Heart left ventricle (tissue), 16 donors: ENCODE data around the gene KLHL29. TPM values are rescaled to one million over a fixed set of nuclear protein-coding genes. Genes with fewer than 3 reads are reported as not detected.

Experiments used
- ATAC-seq, 4 donors: fragments of 200-7000 bp; cut with Tn5 transposase; one replicate each; pipeline ENCODE4 v1.9.1; 2020 to 2022; ENCODE audit warnings: moderate library complexity in 4 of 4, mild to moderate bottlenecking in 3 of 4, moderate number of reproducible peaks in 1 of 4
- DNase-seq, 5 donors: peaks; one replicate each; pipeline ENCODE4 v3.0.0-alpha.2; 2020
- H3K27ac ChIP-seq, 12 donors: fragments of 200-600 bp; sonication (generic) in 4 of 12; one replicate each; pipeline versions ENCODE4 v1.5.0 to v1.8.0; 2016 to 2022; ENCODE audit warnings: mild to moderate bottlenecking in 2 of 12
- H3K27me3 ChIP-seq, 9 donors: fragments of 200-600 bp; sonication (generic) in 2 of 9; one replicate each; pipeline versions ENCODE4 v1.5.1 to v1.8.0; 2016 to 2022; ENCODE audit warnings: mild to moderate bottlenecking in 3 of 9
- H3K36me3 ChIP-seq, 9 donors: fragments of 200-600 bp; sonication (generic) in 2 of 9; one replicate each; pipeline versions ENCODE4 v1.5.0 to v1.8.0; 2018 to 2022; ENCODE audit warnings: mild to moderate bottlenecking in 2 of 9
- H3K4me1 ChIP-seq, 12 donors: fragments of 200-600 bp; sonication (generic) in 4 of 12; one replicate each; pipeline versions ENCODE4 v1.5.0 to v1.8.0; 2016 to 2022; ENCODE audit warnings: mild to moderate bottlenecking in 3 of 12
- H3K4me3 ChIP-seq, 12 donors: fragments of 200-600 bp; sonication (generic) in 4 of 12; one replicate each; pipeline versions ENCODE4 v1.5.0 to v1.8.0; 2017 to 2022; ENCODE audit warnings: mild to moderate bottlenecking in 9 of 12, moderate library complexity in 4 of 12
- H3K9me3 ChIP-seq, 12 donors: fragments of 200-600 bp; sonication (generic) in 4 of 12; one replicate each; pipeline versions ENCODE4 v1.5.0 to v1.8.0; 2016 to 2022; ENCODE audit warnings: mild to moderate bottlenecking in 1 of 12
- POLR2A ChIP-seq, 2 donors: fragments of 450-650 bp; IDR thresholded peaks; one replicate each; pipeline ENCODE4 v1.6.1; 2017; ENCODE audit warnings: antibody characterized with exemption in 2 of 2, mild to moderate bottlenecking in 2 of 2, moderate library complexity in 2 of 2
- WGBS, 4 donors: extraction: QIAGEN DNeasy Blood & Tissue Kit in 2 of 4; methylation state at CpG; one replicate each; pipeline versions ENCODE4 v1.1.5 to v1.1.7; 2013 to 2018; 5-methylcytosine and 5-hydroxymethylcytosine counted together
- intact Hi-C, 10 donors: fragments of 100-400 bp; cut with DNase I; formaldehyde crosslinking; loops; one replicate each; pipeline versions ENCODE4 v1.11.1 to v1.14.2; 2022
- polyA plus RNA-seq, 2 donors: library from polyadenylated mRNA; stranded (reverse); fragments of 200-250 nt; gene quantifications; one replicate each; pipeline ENCODE4 v1.2.3, GENCODE V29; 2013
- total RNA-seq, 9 donors: library from RNA; depleted of rRNA in 2 of 9; stranded (reverse); fragments of >200 nt in 2 of 9; fragmentation: NEBNext Ultra II Directional in 3 of 9; extraction: Animal tissue kit (Norgen Biotek cat#: 25700) in 3 of 9; gene quantifications; one replicate each; pipeline versions ENCODE4 v1.1.0 to v1.2.4, GENCODE V29; 2016 to 2023
- TF ChIP-seq, protein P1 (sequence below), 12 donors: fragments of 200-600 bp; sonication (generic) in 4 of 12; IDR thresholded peaks; one replicate each; pipeline versions ENCODE4 v1.5.0 to v1.8.0; 2018 to 2022; ENCODE audit warnings: antibody characterized with exemption in 12 of 12, mild to moderate bottlenecking in 5 of 12
- donor health status: ischemic (EF 13 %, LVEDD 7.1; RV severe dilation, severe dysfunction).
- donor health status: healthy with polysubstance abuse.
- donor health status: DM: no; HTN: yes; CAD: no.
- donor health status: DM: no; HTN: no; CAD: no.
- donor health status: ischemic (EF 25% LVEDD 6.9; RV normal size, moderate dysfunction).
- donor health status: ischemic (EF 25% LVEDD 5.7; RV mildly dilated, moderate dysfunction).
- donor health status: healthy.
- donor health status: DM: yes; HTN: yes; CAD: no.
- donor health status: ischemic (EF 35%, LVEDD 5.7; RV mildly dilated, moderate dysfunction).
- donor health status: nonischemic (EF 11% LVEDD 7.7; RV severe dilation, severe dysfunction).
- donor health status: DM: yes; HTN: yes; CAD: no.
- donor health status: PGD.
- donor health status: ischemic (EF 29% LVEDD 5.4; RV normal size, mild dysfunction).
- donor health status: nonischemic (EF 23%, LVEDD 6.1; RV moderate dilation, normal function).

KLHL29 gene
- total and polyA plus RNA-seq, 11 donors, result 0.74 to 2.7 (median 1.1) TPM

DNA sequence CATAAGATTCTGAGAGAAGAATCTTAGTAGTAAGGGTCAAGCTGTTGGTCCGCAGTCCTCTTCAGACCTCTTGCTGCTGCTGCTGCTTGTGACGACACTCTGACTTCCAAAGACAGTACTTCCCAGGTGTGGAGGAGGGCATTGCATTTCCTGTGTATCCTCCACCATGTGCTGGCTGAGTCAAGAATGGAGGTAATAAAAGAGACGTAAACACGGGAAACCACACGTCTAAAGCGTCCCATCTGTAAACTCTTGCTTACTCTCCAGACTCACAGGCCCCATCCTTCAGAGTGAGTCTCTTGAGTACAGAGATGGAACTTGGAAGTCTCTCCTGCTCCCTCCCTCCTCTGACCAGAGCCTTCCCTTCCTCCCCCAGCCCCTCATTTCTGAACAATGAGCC, 25.6 kb downstream of the KLHL29 start:
- no peak for TF ChIP-seq POLR2A (IDR thresholded peaks at IDR 0.05)
- no peak for DNase-seq
- no peak overlapping the region for H3K27ac ChIP-seq

DNA sequence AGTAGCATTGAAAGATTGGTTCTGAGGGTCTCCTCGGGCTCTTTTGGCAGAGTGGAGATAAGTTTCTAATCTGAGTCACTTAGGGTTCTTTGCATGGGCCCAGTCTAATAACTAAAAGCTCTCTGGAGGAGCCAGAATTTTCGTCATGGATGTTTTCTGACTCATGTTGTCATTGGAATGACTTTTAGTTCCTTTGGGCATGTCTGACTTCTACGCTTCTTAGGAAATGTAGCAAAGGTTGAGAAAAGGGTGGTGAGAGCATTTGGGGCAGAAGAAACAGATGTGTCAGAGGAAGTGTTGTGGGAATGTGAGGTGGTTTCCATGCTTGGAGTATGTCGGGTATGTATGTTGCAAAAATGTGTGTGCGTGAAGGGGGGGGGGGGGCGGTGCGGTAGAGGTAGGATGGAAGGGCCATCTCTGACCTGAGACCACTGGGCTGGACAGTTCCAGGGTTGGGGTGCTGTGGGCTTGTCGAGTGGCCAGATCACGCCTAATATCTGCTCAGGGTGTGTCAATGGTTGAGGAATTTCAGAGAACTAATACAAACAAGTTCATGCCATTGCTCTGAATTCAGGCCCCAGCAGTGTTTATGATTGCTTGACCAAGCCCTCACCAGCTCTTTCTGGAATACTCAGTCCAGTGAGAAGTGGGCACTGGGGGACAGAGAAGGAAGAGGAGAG, 26.9 kb downstream of the KLHL29 start:
- Histone ChIP-seq H3K27me3 (no peaks in the 10 kb centered on the region), H3K4me1 (peaks cover 0 to 6% (median 0%) of the 10 kb centered on the region in 12 donors), H3K9me3 (no peaks in the 10 kb centered on the region), H3K36me3 (no peaks in the 10 kb centered on the region), H3K4me3 (no peak overlapping the region), H3K27ac (no peak overlapping the region)
- ATAC-seq (peak; percentile 30 to 77 (median 52)), DNase-seq (no peak)
- intact Hi-C loops, result loop anchor here in 1 of 10 donors (10.0 kb wide), 1 partner anchor 143 kb away; no protein-coding TSS in a partner anchor
- WGBS, 4 donors, result 84 to 93% (median 87%) methylated on average over 9 of the region's 9 CpGs
- TF ChIP-seq, protein P1, sequence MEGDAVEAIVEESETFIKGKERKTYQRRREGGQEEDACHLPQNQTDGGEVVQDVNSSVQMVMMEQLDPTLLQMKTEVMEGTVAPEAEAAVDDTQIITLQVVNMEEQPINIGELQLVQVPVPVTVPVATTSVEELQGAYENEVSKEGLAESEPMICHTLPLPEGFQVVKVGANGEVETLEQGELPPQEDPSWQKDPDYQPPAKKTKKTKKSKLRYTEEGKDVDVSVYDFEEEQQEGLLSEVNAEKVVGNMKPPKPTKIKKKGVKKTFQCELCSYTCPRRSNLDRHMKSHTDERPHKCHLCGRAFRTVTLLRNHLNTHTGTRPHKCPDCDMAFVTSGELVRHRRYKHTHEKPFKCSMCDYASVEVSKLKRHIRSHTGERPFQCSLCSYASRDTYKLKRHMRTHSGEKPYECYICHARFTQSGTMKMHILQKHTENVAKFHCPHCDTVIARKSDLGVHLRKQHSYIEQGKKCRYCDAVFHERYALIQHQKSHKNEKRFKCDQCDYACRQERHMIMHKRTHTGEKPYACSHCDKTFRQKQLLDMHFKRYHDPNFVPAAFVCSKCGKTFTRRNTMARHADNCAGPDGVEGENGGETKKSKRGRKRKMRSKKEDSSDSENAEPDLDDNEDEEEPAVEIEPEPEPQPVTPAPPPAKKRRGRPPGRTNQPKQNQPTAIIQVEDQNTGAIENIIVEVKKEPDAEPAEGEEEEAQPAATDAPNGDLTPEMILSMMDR (IDR thresholded peaks at IDR 0.05), result no peak
- TF ChIP-seq POLR2A (IDR thresholded peaks at IDR 0.05), result no peak

More for the DNA sequence above, 25.6 kb downstream of the KLHL29 start:
- Histone ChIP-seq H3K4me1 (peaks cover 0 to 6% (median 0%) of the 10 kb centered on the region in 12 donors), H3K9me3 (no peaks in the 10 kb centered on the region), H3K4me3 (no peak overlapping the region), H3K27me3 (no peaks in the 10 kb centered on the region), H3K36me3 (no peaks in the 10 kb centered on the region)
- WGBS, 4 donors, result 82 to 93% (median 85%) methylated on average over 6 of the region's 6 CpGs
- no peak for ATAC-seq
- intact Hi-C loops, result loop anchor here in 1 of 10 donors (10.0 kb wide), 1 partner anchor 144 kb away; no protein-coding TSS in a partner anchor

DNA sequence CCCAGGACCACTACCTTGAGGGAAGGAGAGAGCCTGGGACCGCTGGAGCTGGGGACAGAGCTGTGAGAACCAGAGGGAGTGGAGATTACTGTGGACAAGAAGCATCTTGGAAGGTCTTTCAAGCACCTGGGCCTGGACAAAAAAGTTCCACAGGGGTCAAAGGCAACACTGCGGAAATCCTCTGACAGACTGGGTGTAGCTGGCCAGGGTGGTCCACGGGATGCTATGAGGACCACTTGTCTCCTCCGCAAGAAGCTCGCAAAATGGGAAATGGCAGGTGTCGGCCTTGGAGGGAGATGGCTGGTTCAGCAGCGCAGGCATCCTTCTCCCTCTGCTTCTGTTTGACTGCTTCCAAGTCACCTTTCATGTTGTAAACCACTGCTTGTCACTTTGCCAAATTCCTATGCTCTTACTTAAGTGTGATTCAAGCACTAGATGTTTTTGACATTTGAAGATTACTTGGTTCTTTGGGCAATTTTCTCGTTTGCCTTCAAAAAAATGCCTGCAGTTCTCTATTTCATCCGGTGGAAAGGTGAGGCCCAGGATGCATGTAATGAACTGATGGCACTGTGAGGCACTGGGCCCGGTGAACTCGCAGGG, 27.7 kb downstream of the KLHL29 start:
- intact Hi-C loops, result loop anchor here in 1 of 10 donors (10.0 kb wide), 1 partner anchor 142 kb away; no protein-coding TSS in a partner anchor
- no peak for ATAC-seq
- H3K27ac ChIP-seq, result no peak overlapping the region

GRCh38 chr2:23413641-23414040, 28.7 kb downstream of the KLHL29 start:
- ATAC-seq (no peak), DNase-seq (no peak)
- no peak overlapping the region for H3K4me3 ChIP-seq
- H3K9me3 ChIP-seq, result no peaks in the 10 kb centered on the region
- 90 to 92% (median 91%) methylated on average over 8 of the region's 8 CpGs for WGBS, 4 donors
- no peaks in the 10 kb centered on the region for H3K36me3 ChIP-seq
- H3K4me1 ChIP-seq, result peaks cover 0 to 6% (median 0%) of the 10 kb centered on the region in 12 donors
- intact Hi-C loops, result loop anchor here in 1 of 10 donors (10.0 kb wide), 1 partner anchor 141 kb away; no protein-coding TSS in a partner anchor
- no peaks in the 10 kb centered on the region for H3K27me3 ChIP-seq
- peak overlapping the region in 1 of 12 donors; percentile 11 for H3K27ac ChIP-seq
- no peak for TF ChIP-seq POLR2A (IDR thresholded peaks at IDR 0.05)
- TF ChIP-seq, protein P1 (IDR thresholded peaks at IDR 0.05), result no peak

More for the DNA sequence above, 27.7 kb downstream of the KLHL29 start:
- Histone ChIP-seq H3K4me3 (no peak overlapping the region), H3K9me3 (no peaks in the 10 kb centered on the region), H3K36me3 (no peaks in the 10 kb centered on the region), H3K4me1 (peaks cover 0 to 6% (median 0%) of the 10 kb centered on the region in 12 donors), H3K27me3 (no peaks in the 10 kb centered on the region)
- no peak for DNase-seq
- 79 to 87% (median 83%) methylated on average over 11 of the region's 11 CpGs for WGBS, 4 donors
- TF ChIP-seq, protein P1 (IDR thresholded peaks at IDR 0.05), result no peak
- TF ChIP-seq POLR2A (IDR thresholded peaks at IDR 0.05), result no peak
